DND-41 (cell line): Measurements from ENCODE around the gene SIRPA.

Experiments
- ATAC-seq: fragments of 200-7000 bp; cut with Tn5 transposase; 3 replicates; pipeline ENCODE4 v1.9.1; 2021; ENCODE audit warnings: low read depth; ENCODE audit not compliant: insufficient read depth
- DNase-seq: peaks from one replicate; pipeline ENCODE4 v3.0.0-alpha.2; 2020
- H2AFZ ChIP-seq: 2 replicates; pipeline ENCODE4 v1.6.0; 2012; ENCODE audit warnings: low read depth, low read length
- H3K27ac ChIP-seq: 2 replicates; pipeline ENCODE4 v1.5.1; 2012; ENCODE audit warnings: low read length, inconsistent platforms
- H3K27me3 ChIP-seq: fragments of 200-600 bp; sonication (generic); 2 replicates; pipeline ENCODE4 v1.6.0; 2012; ENCODE audit warnings: low read length, mild to moderate bottlenecking, inconsistent platforms; ENCODE audit not compliant: insufficient read depth, poor library complexity
- H3K36me3 ChIP-seq: 2 replicates; pipeline ENCODE4 v1.5.1; 2012; ENCODE audit warnings: low read length, inconsistent platforms; ENCODE audit not compliant: insufficient read depth
- H3K4me1 ChIP-seq: 2 replicates; pipeline ENCODE4 v1.5.1; 2012; ENCODE audit warnings: mild to moderate bottlenecking, low read length; ENCODE audit not compliant: insufficient read depth
- H3K4me2 ChIP-seq: 2 replicates; pipeline ENCODE4 v1.6.0; 2012; ENCODE audit warnings: mild to moderate bottlenecking, moderate library complexity, low read length, inconsistent platforms; ENCODE audit not compliant: insufficient read depth
- H3K4me3 ChIP-seq, 2 experiments: fragments of 200-600 bp in 1 of 2; shearing (Covaris generic) in 1 of 2; 2 replicates each; pipeline ENCODE4 v1.5.1; 2012 to 2016; ENCODE audit warnings: inconsistent platforms in 2 of 2, low read length in 2 of 2, mild to moderate bottlenecking in 2 of 2, low read depth in 1 of 2, moderate library complexity in 1 of 2
- H3K79me2 ChIP-seq: 2 replicates; pipeline ENCODE4 v1.6.0; 2012; ENCODE audit warnings: low read length, inconsistent platforms; ENCODE audit not compliant: insufficient read depth
- H3K9ac ChIP-seq: 2 replicates; pipeline ENCODE4 v1.6.0; 2012; ENCODE audit warnings: low read depth, mild to moderate bottlenecking, inconsistent platforms, low read length, moderate library complexity
- H3K9me3 ChIP-seq: 2 replicates; pipeline ENCODE4 v1.5.1; 2012; ENCODE audit warnings: low read length, moderate library complexity, mild to moderate bottlenecking, inconsistent platforms; ENCODE audit not compliant: insufficient read depth, severe bottlenecking
- H4K20me1 ChIP-seq: 2 replicates; pipeline ENCODE4 v1.6.0; 2012; ENCODE audit warnings: low read length; ENCODE audit not compliant: insufficient read depth
- CTCF ChIP-seq: IDR thresholded peaks from 2 replicates; pipeline ENCODE4 v1.5.1; 2012; ENCODE audit warnings: borderline replicate concordance, low read length, moderate library complexity, mild to moderate bottlenecking; ENCODE audit not compliant: poor library complexity, severe bottlenecking; ENCODE audit errors: extremely low read depth
- EZH2 ChIP-seq: IDR thresholded peaks from 3 replicates; pipeline ENCODE4 v1.6.1; 2012; ENCODE audit warnings: borderline replicate concordance, low read depth, mild to moderate bottlenecking, moderate library complexity, low read length, inconsistent platforms; ENCODE audit not compliant: severe bottlenecking

Gene SIRPA

GRCh38 chr20:1887756-1888155 lies 7.5 kb upstream of the SIRPA start:
- H2AFZ ChIP-seq, result no peak overlapping the region
- no peak overlapping the region for H3K9ac ChIP-seq
- DNase-seq, result no peak
- H3K9me3 ChIP-seq, result no peaks in the 10 kb centered on the region
- TF ChIP-seq EZH2 (no peak), CTCF (no peak)
- no peak for ATAC-seq
- H4K20me1 ChIP-seq, result 0 out of 2 replicates have a peak, but pooled peaks cover 6% of the 10 kb centered on the region
- H3K79me2 ChIP-seq, result no peaks in the 10 kb centered on the region
- H3K27ac ChIP-seq, result no peak overlapping the region
- H3K36me3 ChIP-seq, result no peaks in the 10 kb centered on the region
- H3K4me2 ChIP-seq, result no peak overlapping the region
- H3K4me3 ChIP-seq, result no peak overlapping the region
- H3K27me3 ChIP-seq, result peaks cover 34% of the 10 kb centered on the region
- H3K4me1 ChIP-seq, result no peaks in the 10 kb centered on the region

DNA sequence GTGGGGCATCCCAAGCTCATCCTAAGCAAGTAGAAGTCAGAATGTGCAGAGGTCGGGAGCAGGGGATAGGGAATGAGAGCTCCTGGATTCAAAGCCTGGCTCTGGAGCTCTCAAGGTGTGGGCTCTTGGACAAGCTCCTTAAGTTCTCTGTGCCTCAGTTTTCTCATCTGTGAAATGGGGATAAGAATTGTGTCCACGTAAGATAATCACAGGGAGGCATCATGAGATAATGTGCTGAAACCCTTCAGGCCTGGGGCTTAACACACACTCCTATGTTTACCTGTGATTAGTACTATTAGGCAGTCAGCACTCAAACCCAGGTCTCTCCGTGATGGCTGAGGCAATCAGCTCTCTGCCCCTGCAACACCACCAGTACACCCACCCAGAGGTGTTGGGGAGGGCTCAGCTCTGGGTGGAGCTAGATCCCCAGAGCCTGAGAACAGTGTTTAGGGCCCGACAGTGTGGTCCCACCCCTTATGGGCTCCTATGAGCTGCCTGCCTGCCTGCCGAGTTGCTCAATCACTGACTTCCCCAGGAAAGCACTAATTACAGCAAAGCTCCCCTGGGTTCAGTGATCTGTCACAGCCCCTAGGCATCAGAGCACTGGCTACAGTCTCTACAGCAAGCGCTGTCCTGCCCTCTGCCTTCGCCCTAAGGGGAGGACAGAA lies 6.3 kb upstream of the SIRPA start:
- H4K20me1 ChIP-seq, result 0 out of 2 replicates have a peak, but pooled peaks cover 10% of the 10 kb centered on the region
- H2AFZ ChIP-seq, result no peak overlapping the region
- no peak for DNase-seq
- TF ChIP-seq CTCF (no peak), EZH2 (no peak)
- peaks cover 40% of the 10 kb centered on the region for H3K27me3 ChIP-seq
- H3K27ac ChIP-seq, result no peak overlapping the region
- H3K4me2 ChIP-seq, result no peak overlapping the region
- H3K4me3 ChIP-seq, result no peak overlapping the region
- no peaks in the 10 kb centered on the region for H3K9me3 ChIP-seq
- H3K36me3 ChIP-seq, result no peaks in the 10 kb centered on the region
- H3K4me1 ChIP-seq, result no peaks in the 10 kb centered on the region
- ATAC-seq, result no peak
- no peaks in the 10 kb centered on the region for H3K79me2 ChIP-seq
- no peak overlapping the region for H3K9ac ChIP-seq

DNA sequence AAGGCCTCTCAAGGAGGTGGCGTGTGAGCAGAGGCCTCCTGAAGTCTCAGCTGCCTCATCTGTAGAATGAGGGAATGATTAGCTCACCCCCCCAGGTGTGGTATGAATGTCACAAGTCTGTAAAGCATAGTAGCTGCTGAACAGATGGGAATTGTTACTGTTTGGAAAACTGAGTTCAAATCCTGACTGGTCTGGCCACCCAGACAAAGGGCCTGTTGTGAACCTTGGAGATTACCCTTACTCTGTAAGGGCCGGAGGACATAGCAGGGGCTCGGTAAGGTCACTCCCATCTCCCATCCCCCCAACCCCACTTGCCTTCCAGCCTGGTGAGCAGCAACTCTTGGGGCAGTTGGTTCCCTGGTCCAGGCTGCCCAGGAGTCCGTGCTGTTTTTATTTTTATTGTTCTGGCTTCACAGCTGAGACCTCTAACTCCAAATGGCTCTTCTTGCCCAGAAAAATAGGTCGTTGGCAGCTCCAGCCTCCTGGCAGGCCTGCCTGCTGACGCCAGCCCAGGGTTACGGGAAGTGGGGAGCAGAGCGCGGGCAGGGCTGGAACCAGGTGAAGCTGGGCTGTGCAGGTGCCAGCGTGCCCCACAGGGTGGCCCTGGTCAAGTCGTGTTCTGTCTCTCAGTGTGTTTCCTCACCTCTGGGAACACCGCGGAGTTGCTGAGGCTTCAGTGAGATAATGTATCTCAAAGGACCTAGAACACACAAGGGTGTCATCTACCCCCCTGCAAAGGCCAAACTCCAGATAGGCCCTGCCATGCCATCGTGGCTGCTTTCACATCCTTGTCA lies 4.5 kb upstream of the SIRPA start:
- Histone ChIP-seq H3K4me2 (no peak overlapping the region), H3K9me3 (no peaks in the 10 kb centered on the region), H3K4me1 (peaks cover 13% of the 10 kb centered on the region), H3K27ac (no peak overlapping the region), H3K36me3 (no peaks in the 10 kb centered on the region), H3K9ac (no peak overlapping the region), H3K4me3 (no peak overlapping the region), H3K79me2 (no peaks in the 10 kb centered on the region), H4K20me1 (peaks cover 14% of the 10 kb centered on the region), H2AFZ (no peak overlapping the region), H3K27me3 (peaks cover 55% of the 10 kb centered on the region)
- no peak for ATAC-seq
- DNase-seq, result no peak
- no peak for TF ChIP-seq EZH2
- TF ChIP-seq CTCF, result no peak
